Bronchial epithelial cell (primary cell): ENCODE results near the gene STIL. TPM values are rescaled to one million over a fixed set of nuclear protein-coding genes. Genes with fewer than 3 reads are reported as not detected.

ENCODE experiments used
- DNase-seq: peaks from one replicate; pipeline ENCODE4 v3.0.0-alpha.2; 2010; ENCODE audit warnings: low read depth
- FAIRE-seq: peaks from 2 replicates; lab custom pipeline; 2011; peaks lifted over from hg19 to GRCh38; lab: Jason Lieb, UNC
- H3K27me3 ChIP-seq: 2 replicates; pipeline ENCODE4 v1.5.1; 2011; ENCODE audit warnings: low read length; ENCODE audit not compliant: control insufficient read depth, insufficient read depth
- H3K36me3 ChIP-seq: 2 replicates; pipeline ENCODE4 v1.5.1; 2011; ENCODE audit warnings: low read length; ENCODE audit not compliant: control insufficient read depth, insufficient read depth
- H3K4me3 ChIP-seq: 2 replicates; pipeline ENCODE4 v1.5.1; 2011; ENCODE audit warnings: mild to moderate bottlenecking, low read depth, low read length, control low read depth
- total RNA-seq: library from RNA; depleted of rRNA; stranded (reverse); fragments of >200 nt; gene quantifications from 2 replicates; pipeline ENCODE4 v1.2.1, GENCODE V29; 2014
- TF ChIP-seq, protein P1 (sequence below): IDR thresholded peaks from 2 replicates; pipeline ENCODE4 v1.5.1; 2011; ENCODE audit warnings: mild to moderate bottlenecking, moderate library complexity, low read length, control low read depth, inconsistent platforms; ENCODE audit not compliant: insufficient read depth, severe bottlenecking

STIL gene
- total RNA-seq, 1 donor from 2014 or later: 0.79 TPM

DNA sequence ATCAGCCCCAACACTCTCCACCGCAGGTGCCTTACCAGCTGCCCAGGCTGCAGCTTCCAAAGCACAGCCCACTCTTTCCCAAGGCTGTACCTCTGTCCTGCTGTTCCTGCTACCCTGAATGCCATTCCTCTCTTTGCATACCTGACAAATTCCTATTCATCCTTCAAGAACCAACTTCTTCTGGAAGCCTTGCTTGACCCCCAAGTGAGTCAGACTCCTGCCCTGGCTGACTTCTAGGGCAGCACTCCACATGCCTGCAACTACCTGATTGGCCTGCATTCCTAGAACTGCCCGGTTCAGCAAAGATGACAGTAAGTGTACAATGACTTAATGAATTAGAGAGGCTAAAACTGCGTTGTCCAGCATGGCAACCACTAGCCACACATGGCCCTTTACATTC is 103.3 kb downstream of the STIL start:
- TF ChIP-seq, protein P1, sequence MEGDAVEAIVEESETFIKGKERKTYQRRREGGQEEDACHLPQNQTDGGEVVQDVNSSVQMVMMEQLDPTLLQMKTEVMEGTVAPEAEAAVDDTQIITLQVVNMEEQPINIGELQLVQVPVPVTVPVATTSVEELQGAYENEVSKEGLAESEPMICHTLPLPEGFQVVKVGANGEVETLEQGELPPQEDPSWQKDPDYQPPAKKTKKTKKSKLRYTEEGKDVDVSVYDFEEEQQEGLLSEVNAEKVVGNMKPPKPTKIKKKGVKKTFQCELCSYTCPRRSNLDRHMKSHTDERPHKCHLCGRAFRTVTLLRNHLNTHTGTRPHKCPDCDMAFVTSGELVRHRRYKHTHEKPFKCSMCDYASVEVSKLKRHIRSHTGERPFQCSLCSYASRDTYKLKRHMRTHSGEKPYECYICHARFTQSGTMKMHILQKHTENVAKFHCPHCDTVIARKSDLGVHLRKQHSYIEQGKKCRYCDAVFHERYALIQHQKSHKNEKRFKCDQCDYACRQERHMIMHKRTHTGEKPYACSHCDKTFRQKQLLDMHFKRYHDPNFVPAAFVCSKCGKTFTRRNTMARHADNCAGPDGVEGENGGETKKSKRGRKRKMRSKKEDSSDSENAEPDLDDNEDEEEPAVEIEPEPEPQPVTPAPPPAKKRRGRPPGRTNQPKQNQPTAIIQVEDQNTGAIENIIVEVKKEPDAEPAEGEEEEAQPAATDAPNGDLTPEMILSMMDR: no peak
- no peak overlapping the region for H3K4me3 ChIP-seq
- no peaks in the 10 kb centered on the region for H3K27me3 ChIP-seq
- FAIRE-seq (peak; percentile 77), DNase-seq (peak; percentile 77)
- H3K36me3 ChIP-seq: no peaks in the 10 kb centered on the region

DNA sequence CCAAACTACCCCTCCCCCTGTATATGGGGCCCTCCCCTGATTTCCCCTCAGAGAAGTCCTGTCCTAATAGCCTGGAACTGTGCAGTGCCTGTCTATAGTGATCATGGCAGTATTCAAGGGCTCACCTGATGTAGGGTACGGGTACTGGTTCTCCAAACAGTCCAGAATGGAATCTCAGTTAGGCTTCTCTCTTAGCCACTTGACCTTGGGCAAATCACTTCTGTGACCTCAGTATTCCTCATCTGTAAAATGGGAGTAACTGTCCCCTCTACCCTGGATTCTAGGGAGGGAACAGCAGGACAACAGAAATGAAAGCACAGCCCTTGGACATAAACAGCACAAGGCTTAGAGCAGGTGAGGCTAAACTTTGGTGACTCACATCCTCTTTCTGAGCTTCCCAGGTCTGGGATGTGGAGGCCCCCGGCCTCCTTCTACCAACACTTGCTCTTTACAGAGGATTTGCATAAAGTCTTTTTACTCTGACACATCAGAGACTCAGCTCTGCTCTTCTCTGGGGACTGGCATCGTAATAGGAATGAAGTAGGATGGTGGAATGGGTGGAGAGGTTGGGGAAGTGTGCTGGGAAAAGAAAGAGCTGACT is 104.1 kb downstream of the STIL start:
- Histone ChIP-seq H3K4me3 (no peak overlapping the region), H3K36me3 (no peaks in the 10 kb centered on the region), H3K27me3 (no peaks in the 10 kb centered on the region)
- FAIRE-seq (peak; percentile 58), DNase-seq (peak; percentile 69)
- TF ChIP-seq, protein P1: no peak

DNA sequence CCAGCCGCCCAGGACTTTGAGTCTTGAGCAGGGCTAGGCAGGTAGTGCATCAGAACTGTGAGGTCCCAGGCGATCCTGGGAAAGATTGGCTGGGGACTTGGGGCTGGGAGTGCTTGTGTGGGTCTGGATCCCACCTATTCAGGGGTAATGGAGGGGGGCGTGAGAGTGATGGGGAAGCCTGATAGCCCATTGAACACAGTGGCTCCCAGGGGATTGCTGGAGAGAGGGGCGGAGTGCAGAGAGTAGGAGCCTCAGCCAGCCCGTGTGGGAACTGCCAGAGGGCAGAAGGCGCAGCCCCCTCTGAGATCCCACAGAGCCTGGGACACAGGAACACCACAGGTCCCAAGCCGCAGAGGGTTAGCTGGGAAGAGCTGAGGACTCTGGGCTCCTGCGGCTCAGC is 104.9 kb downstream of the STIL start:
- no peaks in the 10 kb centered on the region for H3K36me3 ChIP-seq
- FAIRE-seq: no peak

DNA sequence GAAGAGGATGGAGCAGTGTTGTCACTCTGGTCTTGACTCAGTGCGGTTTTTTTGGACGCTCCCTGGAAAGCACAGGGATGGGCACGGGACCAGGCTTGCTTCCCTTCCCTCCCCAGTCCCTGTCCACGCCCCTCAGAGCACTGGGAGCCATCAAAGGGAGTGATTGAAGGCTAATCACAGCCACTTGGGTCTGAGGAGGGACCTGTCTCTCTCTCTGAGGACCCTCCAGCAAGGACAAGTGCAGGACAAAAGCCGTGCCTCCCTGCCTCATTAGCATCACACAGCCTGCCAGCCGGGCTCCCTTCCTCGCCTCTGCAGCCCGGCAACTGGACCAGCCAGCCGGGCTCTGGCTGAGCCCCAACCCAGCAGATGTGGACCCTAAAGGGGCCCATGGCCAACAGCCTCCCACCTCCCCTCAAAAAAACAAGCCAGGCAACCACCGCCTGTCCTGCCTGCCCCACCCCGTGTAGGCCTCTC is 105.5 kb downstream of the STIL start:
- no peak for FAIRE-seq
- DNase-seq: peak; percentile 13
- peaks cover 2% of the 10 kb centered on the region for H3K27me3 ChIP-seq
- no peak overlapping the region for H3K4me3 ChIP-seq
- TF ChIP-seq, protein P1: no peak
- no peaks in the 10 kb centered on the region for H3K36me3 ChIP-seq

More for the DNA sequence above, 104.9 kb downstream of the STIL start:
- DNase-seq: no peak
- Histone ChIP-seq H3K4me3 (no peak overlapping the region), H3K27me3 (peaks cover 2% of the 10 kb centered on the region)
- TF ChIP-seq, protein P1: no peak

DNA sequence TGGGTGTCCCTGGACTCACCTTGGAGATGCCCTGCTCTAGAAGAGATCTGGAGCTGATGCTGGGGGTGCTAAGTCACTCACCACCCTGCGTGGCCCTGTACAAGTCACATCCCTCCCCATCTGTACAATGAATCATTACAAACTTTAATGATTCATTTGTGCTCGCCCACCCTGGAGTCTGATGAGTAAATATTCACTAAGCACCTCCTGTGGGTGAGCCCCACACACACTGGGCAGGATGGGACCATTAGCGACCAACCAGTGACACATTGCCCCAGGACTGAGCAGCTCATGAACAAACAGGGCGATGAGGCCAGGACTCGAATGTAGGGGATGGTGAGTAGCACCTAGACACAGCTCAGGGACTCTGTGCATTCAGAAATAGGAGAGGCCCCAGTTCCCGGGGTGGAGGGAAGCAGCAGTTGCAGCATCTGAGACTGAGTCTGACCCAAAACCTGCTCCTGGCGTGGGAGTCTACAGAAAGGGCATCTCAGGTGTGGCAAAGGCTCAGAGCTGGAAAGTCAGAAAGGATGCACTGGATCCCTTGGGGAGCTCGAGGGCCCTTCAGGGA is 106.1 kb downstream of the STIL start:
- Histone ChIP-seq H3K4me3 (no peak overlapping the region), H3K27me3 (peaks cover 2% of the 10 kb centered on the region), H3K36me3 (no peaks in the 10 kb centered on the region)
- FAIRE-seq (no peak), DNase-seq (peak; percentile 68)
- TF ChIP-seq, protein P1: no peak
